DND-41 (cell line): ENCODE data around the gene C1QTNF1.

Source experiments
- EZH2 ChIP-seq: IDR thresholded peaks from 3 replicates; pipeline ENCODE4 v1.6.1; 2012; ENCODE audit warnings: borderline replicate concordance, low read depth, mild to moderate bottlenecking, moderate library complexity, low read length, inconsistent platforms; ENCODE audit not compliant: severe bottlenecking
- TF ChIP-seq, protein P1 (sequence below): IDR thresholded peaks from 2 replicates; pipeline ENCODE4 v1.5.1; 2012; ENCODE audit warnings: borderline replicate concordance, low read length, moderate library complexity, mild to moderate bottlenecking; ENCODE audit not compliant: poor library complexity, severe bottlenecking; ENCODE audit errors: extremely low read depth

DNA sequence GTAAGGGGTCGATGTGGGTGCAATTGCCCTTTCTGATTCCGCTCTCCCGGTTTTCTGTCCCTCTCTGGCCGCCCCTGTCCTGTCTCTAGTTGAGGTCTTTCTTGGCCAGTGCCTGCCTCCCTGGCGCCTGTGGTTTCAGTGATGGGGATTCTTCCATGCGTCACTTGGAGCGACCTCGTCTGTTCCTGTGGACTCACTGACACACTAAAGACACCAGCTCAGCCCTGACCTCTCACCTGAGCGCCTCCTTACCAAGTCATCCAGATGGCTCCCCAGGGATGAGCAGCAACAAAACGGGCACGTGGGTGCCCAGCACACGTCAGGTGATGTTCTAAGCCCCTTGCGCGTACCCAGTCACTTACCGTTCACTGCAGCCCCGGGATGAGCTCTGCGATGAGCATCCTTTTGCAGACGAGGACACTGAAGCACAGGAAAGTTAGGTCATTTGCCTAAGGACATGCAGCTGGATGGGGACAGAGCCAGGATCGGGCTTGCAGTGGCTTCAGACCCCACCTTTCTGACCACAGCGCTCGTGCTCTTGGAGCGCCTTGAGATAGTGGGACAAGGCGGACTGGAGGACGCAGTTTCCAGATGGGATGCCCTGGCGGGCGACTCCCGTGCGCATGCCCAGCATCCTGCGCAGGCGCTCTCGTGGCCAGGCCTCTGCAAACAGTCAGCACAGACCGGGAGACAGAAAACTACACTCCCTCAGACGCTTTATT lies 32.8 kb upstream of the C1QTNF1 start:
- TF ChIP-seq, protein P1, sequence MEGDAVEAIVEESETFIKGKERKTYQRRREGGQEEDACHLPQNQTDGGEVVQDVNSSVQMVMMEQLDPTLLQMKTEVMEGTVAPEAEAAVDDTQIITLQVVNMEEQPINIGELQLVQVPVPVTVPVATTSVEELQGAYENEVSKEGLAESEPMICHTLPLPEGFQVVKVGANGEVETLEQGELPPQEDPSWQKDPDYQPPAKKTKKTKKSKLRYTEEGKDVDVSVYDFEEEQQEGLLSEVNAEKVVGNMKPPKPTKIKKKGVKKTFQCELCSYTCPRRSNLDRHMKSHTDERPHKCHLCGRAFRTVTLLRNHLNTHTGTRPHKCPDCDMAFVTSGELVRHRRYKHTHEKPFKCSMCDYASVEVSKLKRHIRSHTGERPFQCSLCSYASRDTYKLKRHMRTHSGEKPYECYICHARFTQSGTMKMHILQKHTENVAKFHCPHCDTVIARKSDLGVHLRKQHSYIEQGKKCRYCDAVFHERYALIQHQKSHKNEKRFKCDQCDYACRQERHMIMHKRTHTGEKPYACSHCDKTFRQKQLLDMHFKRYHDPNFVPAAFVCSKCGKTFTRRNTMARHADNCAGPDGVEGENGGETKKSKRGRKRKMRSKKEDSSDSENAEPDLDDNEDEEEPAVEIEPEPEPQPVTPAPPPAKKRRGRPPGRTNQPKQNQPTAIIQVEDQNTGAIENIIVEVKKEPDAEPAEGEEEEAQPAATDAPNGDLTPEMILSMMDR, result no peak
- no peak for TF ChIP-seq EZH2
